Stomach (tissue), 4 donors: ENCODE results near the gene KCNQ1.

Experiments
- EP300 ChIP-seq: sonication (generic); formaldehyde crosslinking; IDR thresholded peaks from one replicate; pipeline ENCODE4 v1.6.1; 2017; ENCODE audit warnings: antibody characterized with exemption
- POLR2A ChIP-seq, 4 donors: fragments of 450-650 bp; IDR thresholded peaks; one replicate each; pipeline ENCODE4 v1.6.1; 2016; ENCODE audit warnings: antibody characterized with exemption in 4 of 4, control low read depth in 2 of 4, mild to moderate bottlenecking in 1 of 4, moderate library complexity in 1 of 4
- TF ChIP-seq, protein P1 (sequence below), 7 experiments: fragments of 450-650 bp in 4 of 7; fragments of 200-600 bp in 3 of 7; sonication (generic) in 3 of 7; IDR thresholded peaks; one replicate each; pipeline ENCODE4 v1.5.1; 2016 to 2019; ENCODE audit warnings: antibody characterized with exemption in 7 of 7, control low read depth in 2 of 7, mild to moderate bottlenecking in 1 of 7

DNA sequence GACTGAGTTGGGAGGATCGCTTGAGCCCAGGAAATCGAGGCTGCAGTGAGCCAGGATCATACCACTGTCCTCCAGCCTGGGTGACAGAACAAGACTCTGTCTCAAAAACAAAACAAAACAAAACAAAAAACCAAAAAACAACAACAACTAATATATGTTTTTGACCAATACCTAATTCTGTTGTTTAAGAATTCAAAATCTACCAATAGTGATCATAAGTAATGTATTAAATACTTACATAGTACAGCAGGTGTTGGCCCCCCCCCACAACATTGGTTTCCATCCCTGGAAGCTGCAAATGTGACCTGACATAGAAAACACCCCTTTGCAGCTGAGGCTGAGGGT is 74.7 kb downstream of the KCNQ1 start:
- TF ChIP-seq, protein P1, sequence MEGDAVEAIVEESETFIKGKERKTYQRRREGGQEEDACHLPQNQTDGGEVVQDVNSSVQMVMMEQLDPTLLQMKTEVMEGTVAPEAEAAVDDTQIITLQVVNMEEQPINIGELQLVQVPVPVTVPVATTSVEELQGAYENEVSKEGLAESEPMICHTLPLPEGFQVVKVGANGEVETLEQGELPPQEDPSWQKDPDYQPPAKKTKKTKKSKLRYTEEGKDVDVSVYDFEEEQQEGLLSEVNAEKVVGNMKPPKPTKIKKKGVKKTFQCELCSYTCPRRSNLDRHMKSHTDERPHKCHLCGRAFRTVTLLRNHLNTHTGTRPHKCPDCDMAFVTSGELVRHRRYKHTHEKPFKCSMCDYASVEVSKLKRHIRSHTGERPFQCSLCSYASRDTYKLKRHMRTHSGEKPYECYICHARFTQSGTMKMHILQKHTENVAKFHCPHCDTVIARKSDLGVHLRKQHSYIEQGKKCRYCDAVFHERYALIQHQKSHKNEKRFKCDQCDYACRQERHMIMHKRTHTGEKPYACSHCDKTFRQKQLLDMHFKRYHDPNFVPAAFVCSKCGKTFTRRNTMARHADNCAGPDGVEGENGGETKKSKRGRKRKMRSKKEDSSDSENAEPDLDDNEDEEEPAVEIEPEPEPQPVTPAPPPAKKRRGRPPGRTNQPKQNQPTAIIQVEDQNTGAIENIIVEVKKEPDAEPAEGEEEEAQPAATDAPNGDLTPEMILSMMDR (IDR thresholded peaks at IDR 0.05): no peak
- TF ChIP-seq POLR2A (IDR thresholded peaks at IDR 0.05): no peak
- no peak for TF ChIP-seq EP300
